Progenitor cell of endocrine pancreas (in vitro differentiated cells): ENCODE data around the gene C1S. TPM values are rescaled to one million over a fixed set of nuclear protein-coding genes. Genes with fewer than 3 reads are reported as not detected.
"Not testable (repeated sequence)": the region's sequence is repeated elsewhere in the genome, so short reads cannot be mapped to it uniquely, and the experiment has no call there.

Source experiments
- DNase-seq: peaks from one replicate; pipeline ENCODE4 v3.0.0; 2021; ENCODE audit warnings: low spot score; ENCODE audit not compliant: unreplicated experiment
- H3K27ac Mint-ChIP-seq: 2 replicates; pipeline ENCODE4 v1.8.0; 2021; ENCODE audit warnings: mild to moderate bottlenecking, moderate library complexity, mixed read lengths
- H3K27me3 Mint-ChIP-seq: 2 replicates; pipeline ENCODE4 v1.8.0; 2021; ENCODE audit warnings: mixed read lengths
- H3K36me3 Mint-ChIP-seq: 2 replicates; pipeline ENCODE4 v1.8.0; 2022; ENCODE audit warnings: mixed read lengths; ENCODE audit not compliant: insufficient read depth
- H3K4me1 Mint-ChIP-seq: 2 replicates; pipeline ENCODE4 v1.8.0; 2021; ENCODE audit warnings: low read depth, mixed read lengths
- H3K4me3 Mint-ChIP-seq: 2 replicates; pipeline ENCODE4 v1.8.0; 2021; ENCODE audit warnings: low read depth, mild to moderate bottlenecking, moderate library complexity, mixed read lengths
- H3K9me3 Mint-ChIP-seq: 2 replicates; pipeline ENCODE4 v1.8.0; 2021; ENCODE audit warnings: low read depth, mixed read lengths
- long read RNA-seq: library from polyadenylated mRNA; unstranded; transcript quantifications from one replicate; pipeline ENCODE4 v2.0.0, GENCODE V29; 2020
- total RNA-seq: library from RNA; stranded (reverse); gene quantifications from 2 replicates; pipeline ENCODE4 v1.2.1, GENCODE V29; 2021
- TF ChIP-seq, protein P1 (sequence below): fragments of 200-600 bp; sonication (generic); IDR thresholded peaks from one replicate; pipeline ENCODE4 v1.5.0; 2021; ENCODE audit warnings: antibody characterized with exemption, mild to moderate bottlenecking; ENCODE audit not compliant: unreplicated experiment

The C1S gene
- total RNA-seq: 4.1 and 4.8 TPM in 2 replicates
- long read RNA-seq, transcript C1S-201 (12 exons, 2,972 nt): major isoform, 22 of 41 reads
- long read RNA-seq, transcript C1S-202 (12 exons, 2,635 nt): minor isoform, 8 of 41 reads
- long read RNA-seq, partial matches to known transcripts: 2 of 41 reads
- long read RNA-seq, other reads (novel, unspliced or antisense): 9 of 41 reads

DNA sequence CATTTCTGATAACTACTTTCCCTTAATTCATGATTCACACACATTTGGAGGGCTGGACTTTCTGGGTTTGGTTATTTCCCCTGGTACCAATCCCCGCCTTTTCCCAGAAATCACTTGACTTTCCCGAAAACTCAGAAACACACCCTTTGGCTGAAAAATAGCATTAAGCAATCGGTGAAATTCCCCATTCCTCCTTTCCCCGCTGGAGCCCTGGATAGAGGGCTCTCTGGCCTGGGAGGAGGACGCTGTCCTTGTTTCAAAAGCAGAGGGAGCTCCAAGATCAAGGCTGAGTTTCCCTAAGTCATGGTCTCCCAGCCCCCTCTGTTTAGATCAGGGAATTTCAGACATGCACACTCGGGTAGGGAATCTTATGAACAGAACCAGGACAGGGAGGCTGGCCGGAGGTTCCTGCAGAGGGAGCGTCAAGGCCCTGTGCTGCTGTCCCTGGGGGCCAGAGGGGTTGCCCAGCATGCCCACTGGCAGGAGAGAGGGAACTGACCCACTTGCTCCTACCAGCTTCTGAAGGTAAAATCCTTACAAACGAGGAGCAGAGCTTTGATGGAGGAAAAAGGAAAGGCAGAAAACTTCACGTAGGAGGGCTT, at the start of gene C1S:
Gene C1S, plus strand, starts transcription at position 366 of the 602 bp plus-strand sequence. CDS start 1,195 bp downstream, outside the sequence.
- Mint-ChIP-seq H3K9me3 (no peaks in the 10 kb centered on the region), H3K27me3 (peaks cover 11% of the 10 kb centered on the region), H3K4me3 (no peak within 1 kb of the TSS), H3K4me1 (peaks cover 18% of the 10 kb centered on the region), H3K27ac (no peak within 1 kb of the TSS), H3K36me3 (no peaks in the 10 kb centered on the region)
- TF ChIP-seq, protein P1, sequence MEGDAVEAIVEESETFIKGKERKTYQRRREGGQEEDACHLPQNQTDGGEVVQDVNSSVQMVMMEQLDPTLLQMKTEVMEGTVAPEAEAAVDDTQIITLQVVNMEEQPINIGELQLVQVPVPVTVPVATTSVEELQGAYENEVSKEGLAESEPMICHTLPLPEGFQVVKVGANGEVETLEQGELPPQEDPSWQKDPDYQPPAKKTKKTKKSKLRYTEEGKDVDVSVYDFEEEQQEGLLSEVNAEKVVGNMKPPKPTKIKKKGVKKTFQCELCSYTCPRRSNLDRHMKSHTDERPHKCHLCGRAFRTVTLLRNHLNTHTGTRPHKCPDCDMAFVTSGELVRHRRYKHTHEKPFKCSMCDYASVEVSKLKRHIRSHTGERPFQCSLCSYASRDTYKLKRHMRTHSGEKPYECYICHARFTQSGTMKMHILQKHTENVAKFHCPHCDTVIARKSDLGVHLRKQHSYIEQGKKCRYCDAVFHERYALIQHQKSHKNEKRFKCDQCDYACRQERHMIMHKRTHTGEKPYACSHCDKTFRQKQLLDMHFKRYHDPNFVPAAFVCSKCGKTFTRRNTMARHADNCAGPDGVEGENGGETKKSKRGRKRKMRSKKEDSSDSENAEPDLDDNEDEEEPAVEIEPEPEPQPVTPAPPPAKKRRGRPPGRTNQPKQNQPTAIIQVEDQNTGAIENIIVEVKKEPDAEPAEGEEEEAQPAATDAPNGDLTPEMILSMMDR: peak; percentile 47
- no peak for DNase-seq

- H3K9me3 Mint-ChIP-seq, H3K4me1 Mint-ChIP-seq, H3K27ac Mint-ChIP-seq, H3K36me3 Mint-ChIP-seq, H3K27me3 Mint-ChIP-seq, DNase-seq, H3K4me3 Mint-ChIP-seq: not testable (repeated sequence)
Measured at GRCh38 chr12:7011398-7011797, 49.1 kb upstream of the C1S start.

DNA sequence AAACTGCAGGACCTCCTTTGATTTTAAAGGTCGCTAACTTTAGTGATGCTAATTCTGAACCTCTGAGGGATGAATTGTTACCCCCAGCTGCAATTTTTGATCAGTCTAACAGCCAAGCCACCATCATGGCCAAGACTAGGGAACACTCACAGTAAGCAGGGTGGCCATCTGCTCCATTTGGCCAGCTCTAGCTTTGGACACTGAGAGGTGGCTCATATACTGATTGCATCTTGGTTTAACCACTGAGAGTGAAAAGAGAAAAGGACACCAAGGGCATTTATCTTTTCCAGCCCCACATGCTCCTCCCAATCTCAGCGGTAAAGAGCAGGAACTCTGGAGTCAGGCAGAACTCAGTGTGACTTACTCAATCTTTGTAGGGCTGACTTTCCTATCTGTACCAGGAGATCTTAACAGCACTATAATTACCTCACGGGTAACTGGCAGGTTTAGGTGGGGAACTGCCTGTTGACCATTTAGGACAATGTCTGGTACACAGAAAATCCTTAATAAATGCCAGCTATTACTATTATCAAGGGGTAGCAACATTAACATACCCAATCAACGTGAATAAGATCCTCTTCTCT, 48.4 kb upstream of the C1S start:
- Mint-ChIP-seq H3K27ac (no peak overlapping the region), H3K27me3 (no peaks in the 10 kb centered on the region), H3K36me3 (peaks cover 2% of the 10 kb centered on the region), H3K4me3 (no peak overlapping the region), H3K4me1 (peaks cover 13% of the 10 kb centered on the region), H3K9me3 (no peaks in the 10 kb centered on the region)
- DNase-seq: no peak
- TF ChIP-seq, protein P1: no peak

- H3K9me3 Mint-ChIP-seq: no peaks in the 10 kb centered on the region
Measured at GRCh38 chr12:7013101-7013500, 47.4 kb upstream of the C1S start.

GRCh38 chr12:7015555-7016370, 44.8 kb upstream of the C1S start:
- no peaks in the 10 kb centered on the region for H3K36me3 Mint-ChIP-seq
- no peaks in the 10 kb centered on the region for H3K27me3 Mint-ChIP-seq
- H3K27ac Mint-ChIP-seq: no peak overlapping the region
- H3K4me3 Mint-ChIP-seq: no peak overlapping the region
- TF ChIP-seq, protein P1: no peak
- H3K4me1 Mint-ChIP-seq: peaks cover 23% of the 10 kb centered on the region
- no peak for DNase-seq
- H3K9me3 Mint-ChIP-seq: no peaks in the 10 kb centered on the region

More at GRCh38 chr12:7013101-7013500, 47.4 kb upstream of the C1S start:
- H3K36me3 Mint-ChIP-seq: no peaks in the 10 kb centered on the region
- DNase-seq: no peak
- TF ChIP-seq, protein P1: no peak
- peaks cover 20% of the 10 kb centered on the region for H3K4me1 Mint-ChIP-seq
- no peak overlapping the region for H3K27ac Mint-ChIP-seq
- H3K27me3 Mint-ChIP-seq: no peaks in the 10 kb centered on the region
- H3K4me3 Mint-ChIP-seq: no peak overlapping the region
